Glutamatergic neuron (in vitro differentiated cells): Measurements from ENCODE around the gene C11orf21. TPM values are rescaled to one million over a fixed set of nuclear protein-coding genes. Genes with fewer than 3 reads are reported as not detected.
"Not testable (repeated sequence)": the region's sequence is repeated elsewhere in the genome, so short reads cannot be mapped to it uniquely, and the experiment has no call there.

Source experiments
- DNase-seq: peaks from one replicate; pipeline ENCODE4 v3.0.0; 2022
- H3K27ac Mint-ChIP-seq: one replicate; pipeline ENCODE4 v1.8.0; 2020; ENCODE audit warnings: mild to moderate bottlenecking, mixed read lengths, inconsistent platforms; ENCODE audit not compliant: unreplicated experiment
- H3K27me3 Mint-ChIP-seq: one replicate; pipeline ENCODE4 v1.8.0; 2020; ENCODE audit warnings: mild to moderate bottlenecking, moderate library complexity, mixed read lengths, inconsistent platforms; ENCODE audit not compliant: unreplicated experiment
- H3K36me3 Mint-ChIP-seq: one replicate; pipeline ENCODE4 v1.8.0; 2020; ENCODE audit warnings: mild to moderate bottlenecking, mixed read lengths, inconsistent platforms; ENCODE audit not compliant: unreplicated experiment
- H3K4me1 Mint-ChIP-seq: one replicate; pipeline ENCODE4 v1.8.0; 2020; ENCODE audit warnings: mild to moderate bottlenecking, low read depth, mixed read lengths, inconsistent platforms; ENCODE audit not compliant: unreplicated experiment
- H3K4me3 Mint-ChIP-seq: one replicate; pipeline ENCODE4 v1.8.0; 2020; ENCODE audit warnings: mild to moderate bottlenecking, mixed read lengths, inconsistent platforms; ENCODE audit not compliant: unreplicated experiment
- H3K9me3 Mint-ChIP-seq: one replicate; pipeline ENCODE4 v1.8.0; 2020; ENCODE audit warnings: mild to moderate bottlenecking, moderate library complexity, mixed read lengths, inconsistent platforms; ENCODE audit not compliant: unreplicated experiment
- CTCF ChIP-seq: fragments of 200-600 bp; sonication (generic); IDR thresholded peaks from one replicate; pipeline ENCODE4 v1.5.0; 2021; ENCODE audit not compliant: partially characterized antibody, unreplicated experiment
- total RNA-seq: library from RNA; stranded (reverse); fragmentation: NEBNext Ultra II Directional; extraction: Animal tissue kit (Norgen Biotek cat#: 25700); gene quantifications from one replicate; pipeline ENCODE4 v1.2.1, GENCODE V29; 2021; ENCODE audit not compliant: unreplicated experiment

C11orf21 gene
- total RNA-seq, 1 donor from 2014 or later, result not detected

- not testable (repeated sequence) for DNase-seq, H3K4me1 Mint-ChIP-seq, H3K27ac Mint-ChIP-seq, H3K27me3 Mint-ChIP-seq, H3K9me3 Mint-ChIP-seq, H3K4me3 Mint-ChIP-seq
- H3K36me3 Mint-ChIP-seq, result peaks cover 16% of the 10 kb centered on the region
Observed at GRCh38 chr11:2332569-2332968, 30.9 kb upstream of the C11orf21 start.

- TF ChIP-seq CTCF, result no peak
Observed at GRCh38 chr11:2331404-2331803, 29.7 kb upstream of the C11orf21 start.

GRCh38 chr11:2330696-2331095, 29.0 kb upstream of the C11orf21 start:
- Mint-ChIP-seq H3K36me3 (peaks cover 16% of the 10 kb centered on the region), H3K27me3 (peaks cover 7% of the 10 kb centered on the region), H3K27ac (no peak overlapping the region), H3K4me3 (no peak overlapping the region), H3K9me3 (peaks cover 2% of the 10 kb centered on the region), H3K4me1 (no peaks in the 10 kb centered on the region)
- no peak for TF ChIP-seq CTCF
- no peak for DNase-seq

More at GRCh38 chr11:2331404-2331803, 29.7 kb upstream of the C11orf21 start:
- Mint-ChIP-seq H3K4me3 (no peak overlapping the region), H3K4me1 (no peaks in the 10 kb centered on the region), H3K9me3 (peaks cover 2% of the 10 kb centered on the region), H3K27me3 (peaks cover 7% of the 10 kb centered on the region), H3K36me3 (peaks cover 16% of the 10 kb centered on the region), H3K27ac (no peak overlapping the region)
- no peak for DNase-seq

DNA sequence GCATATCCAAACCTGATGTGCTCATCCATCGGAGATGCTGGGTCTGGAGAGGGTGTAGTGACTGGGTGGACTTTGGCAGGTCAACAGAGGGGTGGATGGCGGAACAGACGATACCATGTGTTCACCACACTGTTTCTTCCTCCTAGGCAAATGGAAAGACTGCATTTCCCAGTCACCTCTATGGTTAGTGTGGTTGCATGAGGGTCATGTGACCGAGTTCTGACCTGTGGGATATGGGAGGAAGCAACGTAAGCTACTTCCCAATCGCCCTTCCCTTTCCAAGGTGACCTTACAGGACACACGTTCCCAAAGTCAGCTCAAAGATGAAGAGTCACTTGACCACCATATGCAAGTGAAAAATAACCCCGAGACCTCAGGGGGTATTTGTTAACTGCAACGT, 27.8 kb upstream of the C11orf21 start:
- DNase-seq, result no peak
- peaks cover 16% of the 10 kb centered on the region for H3K36me3 Mint-ChIP-seq
- H3K9me3 Mint-ChIP-seq, result peaks cover 2% of the 10 kb centered on the region
- H3K4me1 Mint-ChIP-seq, result no peaks in the 10 kb centered on the region
- H3K27me3 Mint-ChIP-seq, result peaks cover 7% of the 10 kb centered on the region
- H3K27ac Mint-ChIP-seq, result no peak overlapping the region
- no peak for TF ChIP-seq CTCF
- no peak overlapping the region for H3K4me3 Mint-ChIP-seq

DNA sequence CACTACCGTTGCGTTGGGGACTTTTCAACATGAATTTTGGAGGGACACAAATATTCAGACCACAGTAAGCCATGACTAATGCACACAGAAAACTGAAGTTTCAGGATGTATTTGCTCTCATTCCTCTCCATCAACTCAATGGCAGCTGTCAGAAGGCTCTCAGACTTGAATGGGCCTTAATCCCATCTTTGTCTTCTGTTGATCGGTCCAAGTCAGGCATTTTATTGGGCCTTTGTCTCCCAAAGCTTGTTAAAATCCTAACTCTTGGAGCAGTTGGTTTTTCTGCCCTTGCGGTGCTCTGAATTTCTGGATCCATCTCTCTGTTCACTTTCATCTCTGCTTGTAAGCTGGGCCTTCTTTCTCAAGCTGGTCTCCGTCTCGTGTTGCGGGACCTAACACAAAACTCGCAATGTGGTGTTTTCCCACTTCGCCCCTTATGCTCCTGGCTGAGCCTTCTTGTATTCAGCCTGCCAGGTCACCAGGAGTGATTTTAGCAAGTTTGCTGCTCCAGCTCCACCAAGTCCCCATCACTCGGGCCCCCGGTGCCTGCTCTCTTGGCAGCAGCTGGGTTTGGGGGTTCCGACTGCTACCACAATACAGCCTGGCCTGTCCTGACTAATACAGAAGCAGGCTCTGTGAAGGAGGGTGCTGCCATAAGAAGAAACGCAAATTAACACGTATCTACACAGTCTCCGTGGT, 27.1 kb upstream of the C11orf21 start:
- no peak for DNase-seq
- peaks cover 16% of the 10 kb centered on the region for H3K36me3 Mint-ChIP-seq
- no peak overlapping the region for H3K4me3 Mint-ChIP-seq
- H3K27me3 Mint-ChIP-seq, result peaks cover 7% of the 10 kb centered on the region
- H3K4me1 Mint-ChIP-seq, result no peaks in the 10 kb centered on the region
- no peak for TF ChIP-seq CTCF
- H3K9me3 Mint-ChIP-seq, result peaks cover 2% of the 10 kb centered on the region
- no peak overlapping the region for H3K27ac Mint-ChIP-seq
